ENCODE data around the gene ADSS1.

ADSS1 gene

GRCh38 chr14:104700225-104700651 lies 23.8 kb upstream of the ADSS1 start:
- no peak for DNase-seq

GRCh38 chr14:104700747-104701217 lies 23.2 kb upstream of the ADSS1 start:
- DNase-seq = no peak

- DNase-seq = no peak
Measured at GRCh38 chr14:104701383-104702076, 22.5 kb upstream of the ADSS1 start.

GRCh38 chr14:104702106-104702505 lies 21.9 kb upstream of the ADSS1 start:
- no peak for DNase-seq

GRCh38 chr14:104702673-104703072 lies 21.4 kb upstream of the ADSS1 start:
- DNase-seq = no peak

- no peak for DNase-seq
Measured at GRCh38 chr14:104703269-104703668, 20.8 kb upstream of the ADSS1 start.

GRCh38 chr14:104704252-104704651 lies 19.8 kb upstream of the ADSS1 start:
- DNase-seq = no peak

- no peak for DNase-seq
Measured at GRCh38 chr14:104705340-104706047, 18.5 kb upstream of the ADSS1 start.

- no peak for DNase-seq
Measured at GRCh38 chr14:104706733-104707607, 17.1 kb upstream of the ADSS1 start.

- DNase-seq = no peak
Measured at GRCh38 chr14:104707608-104708595, 16.1 kb upstream of the ADSS1 start.

GRCh38 chr14:104708606-104709268 lies 15.3 kb upstream of the ADSS1 start:
- no peak for DNase-seq

GRCh38 chr14:104709387-104710039 lies 14.5 kb upstream of the ADSS1 start:
- no peak for DNase-seq

- no peak for DNase-seq
Measured at GRCh38 chr14:104710071-104710735, 13.8 kb upstream of the ADSS1 start.

- DNase-seq = no peak
Measured at GRCh38 chr14:104712881-104713734, 10.9 kb upstream of the ADSS1 start.

- DNase-seq = no peak
Measured at GRCh38 chr14:104714066-104714465, 10.0 kb upstream of the ADSS1 start.

- no peak for DNase-seq
Measured at GRCh38 chr14:104714681-104715080, 9.3 kb upstream of the ADSS1 start.

GRCh38 chr14:104715416-104715815 lies 8.6 kb upstream of the ADSS1 start:
- no peak for DNase-seq

- no peak for DNase-seq
Measured at GRCh38 chr14:104715871-104716270, 8.2 kb upstream of the ADSS1 start.

GRCh38 chr14:104717137-104717536 lies 6.9 kb upstream of the ADSS1 start:
- no peak for DNase-seq

All from NCI-H524 treated with DMSO at 0.1 percent for 48 hours (cell line).